HG02885 (cell line): ENCODE results near the gene DUSP15.
"Not testable (repeated sequence)": the region's sequence is repeated elsewhere in the genome, so short reads cannot be mapped to it uniquely, and the experiment has no call there.

Source experiments
- ATAC-seq: cut with Tn5 transposase; IDR thresholded peaks from one replicate; pipeline ENCODE4 v1.9.1; 2021; ENCODE audit warnings: mild to moderate bottlenecking; ENCODE audit not compliant: unreplicated experiment, poor library complexity

DUSP15 gene

GRCh38 chr20:31842471-31843157 lies 27.7 kb downstream of the DUSP15 start:
- ATAC-seq, result no peak

DNA sequence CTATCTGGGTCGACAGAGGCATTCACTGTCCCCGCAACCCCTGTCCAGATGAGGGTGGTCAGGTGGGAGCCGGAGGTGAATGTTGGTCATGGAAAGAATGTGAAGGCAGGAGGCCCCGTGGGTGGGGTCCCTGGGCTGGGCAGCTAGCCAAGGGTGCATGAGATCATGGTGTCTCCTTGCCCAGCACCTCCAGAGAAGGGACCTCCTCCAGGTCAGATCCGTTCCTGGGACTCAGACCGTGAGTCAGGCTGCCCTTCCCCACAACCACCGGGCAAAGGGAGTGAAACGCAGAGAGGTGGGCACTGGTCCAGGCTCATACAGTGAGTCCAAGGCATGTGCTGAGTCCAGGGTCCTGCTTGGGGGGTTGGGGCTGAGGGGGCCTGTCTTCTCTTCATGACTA lies 28.4 kb downstream of the DUSP15 start:
- ATAC-seq, result no peak

- no peak for ATAC-seq
These were observed 29.2 kb downstream of the DUSP15 start for GRCh38 chr20:31840906-31841816.

- no peak for ATAC-seq
These were observed 30.4 kb downstream of the DUSP15 start for GRCh38 chr20:31839782-31840487.

DNA sequence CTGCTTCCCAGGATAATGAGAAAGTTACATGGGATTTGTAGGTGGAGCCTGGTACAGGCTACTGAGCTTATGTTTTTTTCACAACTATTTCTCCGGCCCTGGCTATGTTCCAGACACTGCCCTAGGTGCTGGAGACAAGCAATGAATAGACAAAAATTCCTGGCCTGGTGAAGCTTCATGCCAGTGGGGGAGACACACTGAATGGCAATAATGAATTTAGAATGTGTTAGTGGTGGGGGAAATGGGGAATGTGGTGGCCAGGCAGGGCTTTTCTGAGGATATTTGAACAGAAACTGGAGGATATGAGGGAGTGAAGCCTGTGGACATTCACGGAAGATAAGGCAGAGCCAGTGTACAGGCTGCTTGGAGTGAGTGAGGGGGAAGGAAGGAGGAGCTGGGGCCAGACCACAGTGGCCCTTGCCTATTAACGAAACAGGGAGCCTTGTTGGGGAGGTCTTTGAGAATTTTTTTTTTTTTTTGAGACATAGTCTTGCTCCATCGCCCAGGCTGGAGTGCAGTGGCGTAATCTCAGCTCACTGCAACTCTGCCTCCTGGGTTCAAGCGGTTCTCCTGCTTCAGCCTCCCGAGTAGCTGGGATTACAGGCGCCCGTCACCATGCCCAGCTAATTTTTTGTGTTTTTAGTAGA lies 31.6 kb downstream of the DUSP15 start:
- no peak for ATAC-seq

GRCh38 chr20:31837896-31838397 lies 32.4 kb downstream of the DUSP15 start:
- ATAC-seq, result no peak

GRCh38 chr20:31836853-31837608 lies 33.3 kb downstream of the DUSP15 start:
- no peak for ATAC-seq

- peak; percentile 66 for ATAC-seq
These were observed 34.1 kb downstream of the DUSP15 start for GRCh38 chr20:31835977-31836852.

GRCh38 chr20:31835554-31835953 lies 34.8 kb downstream of the DUSP15 start:
- ATAC-seq, result no peak

GRCh38 chr20:31833931-31834521 lies 36.3 kb downstream of the DUSP15 start:
- no peak for ATAC-seq

DNA sequence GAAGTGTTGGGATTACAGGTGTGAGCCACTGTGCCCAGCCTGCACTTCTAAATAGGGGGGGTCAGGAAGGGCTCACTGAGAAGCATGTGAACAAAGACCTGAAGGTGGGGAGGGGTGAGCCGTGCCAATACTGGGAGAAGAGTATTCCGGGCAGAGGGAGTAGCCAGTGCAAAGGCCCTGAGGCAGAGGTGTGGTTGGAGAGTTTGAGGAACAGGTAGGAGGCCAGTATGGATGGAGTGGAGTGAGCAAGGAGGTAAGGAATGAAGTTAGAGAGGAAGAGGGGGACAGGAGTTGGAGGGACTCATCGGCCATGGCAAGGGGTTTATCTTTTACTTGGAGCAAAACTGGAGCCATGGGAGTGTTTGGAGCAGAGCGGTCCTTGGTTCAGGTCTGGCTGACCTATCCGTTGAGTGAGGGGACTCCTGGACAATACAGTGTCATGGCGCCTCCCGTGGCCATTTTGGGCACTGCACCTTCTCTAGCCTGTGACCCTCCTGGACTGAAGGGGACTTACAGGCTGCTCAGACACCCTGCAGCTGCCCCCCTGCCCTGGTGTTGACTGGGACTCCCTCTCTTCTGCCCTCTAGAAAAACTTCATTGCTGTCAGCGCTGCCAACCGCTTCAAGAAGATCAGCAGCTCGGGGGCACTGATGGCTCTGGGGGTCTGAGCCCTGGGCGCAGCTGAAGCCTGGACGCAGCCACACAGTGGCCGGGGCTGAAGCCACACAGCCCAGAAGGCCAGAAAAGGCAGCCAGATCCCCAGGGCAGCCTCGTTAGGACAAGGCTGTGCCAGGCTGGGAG lies 37.0 kb downstream of the DUSP15 start:
- no peak for ATAC-seq

GRCh38 chr20:31831771-31832306 lies 38.5 kb downstream of the DUSP15 start:
- no peak for ATAC-seq

- ATAC-seq, result no peak
These were observed 39.1 kb downstream of the DUSP15 start for GRCh38 chr20:31831211-31831610.

GRCh38 chr20:31830406-31830981 lies 39.8 kb downstream of the DUSP15 start:
- no peak for ATAC-seq

- ATAC-seq, result no peak
These were observed 40.6 kb downstream of the DUSP15 start for GRCh38 chr20:31829731-31830130.

- not testable (repeated sequence) for ATAC-seq
These were observed 42.3 kb downstream of the DUSP15 start for GRCh38 chr20:31828016-31828415.

GRCh38 chr20:31827059-31827458 lies 43.3 kb downstream of the DUSP15 start:
- ATAC-seq, result no peak
